HG02970 (cell line): ENCODE data around the gene MYL10.

Experiments
- ATAC-seq: cut with Tn5 transposase; IDR thresholded peaks from one replicate; pipeline ENCODE4 v1.9.1; 2021; ENCODE audit warnings: mild to moderate bottlenecking, moderate library complexity, moderate number of reproducible peaks; ENCODE audit not compliant: unreplicated experiment, low FRiP score

MYL10 gene

DNA sequence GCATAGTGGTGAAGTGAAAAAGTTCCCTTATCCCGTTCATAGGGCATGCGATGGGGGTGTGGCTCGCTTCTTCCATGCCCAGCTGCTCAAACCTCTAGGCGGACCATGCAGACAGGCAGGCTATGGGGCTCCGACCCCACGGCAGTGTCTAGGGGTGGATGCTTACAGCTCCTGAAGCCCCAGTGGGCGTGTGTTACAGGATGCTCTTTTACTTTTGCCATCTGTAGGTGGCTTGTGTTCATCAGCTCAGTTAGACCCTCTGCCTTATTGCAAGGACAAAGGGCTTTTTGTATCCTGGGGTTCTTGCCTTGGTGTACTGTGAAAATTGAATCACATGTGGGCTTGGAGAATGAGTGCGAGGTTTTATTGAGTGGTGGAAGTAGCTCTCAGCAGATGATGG is at the start of gene MYL10:
Gene MYL10, minus strand, starts transcription at position 126 of the 400 bp plus-strand sequence. CDS start 178 bp downstream, outside the sequence.
- ATAC-seq, result no peak

GRCh38 chr7:101678658-101679057 is 49.6 kb upstream of the MYL10 start:
- ATAC-seq, result no peak

DNA sequence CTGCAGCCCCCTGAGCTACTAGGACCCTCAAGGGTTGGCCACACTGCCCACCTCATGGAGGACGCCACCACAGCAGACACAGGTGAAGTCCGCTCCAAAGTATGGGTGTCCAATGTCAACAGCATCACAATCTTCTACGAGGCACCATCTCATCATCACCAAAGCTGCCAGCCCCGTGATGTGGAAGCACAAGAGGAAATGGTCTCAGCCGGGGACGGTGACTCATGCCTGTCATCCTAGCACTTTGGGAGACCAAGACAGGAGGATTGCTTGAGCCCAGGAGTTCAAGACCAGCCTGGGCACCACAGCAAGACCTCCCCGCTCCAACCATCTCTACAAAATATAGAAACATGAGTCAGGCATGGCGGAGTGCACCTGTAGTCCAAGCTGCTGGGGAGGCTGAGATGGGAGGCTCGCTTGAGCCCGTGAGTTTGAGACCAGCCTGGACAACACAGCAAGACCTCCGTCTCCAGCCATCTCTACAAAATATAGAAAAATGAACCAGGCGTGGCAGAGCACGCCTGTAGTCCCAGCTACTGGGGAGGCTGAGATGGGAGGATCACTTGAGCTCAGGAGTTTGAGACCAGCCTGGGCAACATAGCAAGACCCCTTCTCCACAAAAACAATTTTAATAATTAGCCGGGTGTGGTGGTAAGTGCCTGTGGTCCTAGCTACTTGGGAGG is 48.8 kb upstream of the MYL10 start:
- ATAC-seq, result no peak

DNA sequence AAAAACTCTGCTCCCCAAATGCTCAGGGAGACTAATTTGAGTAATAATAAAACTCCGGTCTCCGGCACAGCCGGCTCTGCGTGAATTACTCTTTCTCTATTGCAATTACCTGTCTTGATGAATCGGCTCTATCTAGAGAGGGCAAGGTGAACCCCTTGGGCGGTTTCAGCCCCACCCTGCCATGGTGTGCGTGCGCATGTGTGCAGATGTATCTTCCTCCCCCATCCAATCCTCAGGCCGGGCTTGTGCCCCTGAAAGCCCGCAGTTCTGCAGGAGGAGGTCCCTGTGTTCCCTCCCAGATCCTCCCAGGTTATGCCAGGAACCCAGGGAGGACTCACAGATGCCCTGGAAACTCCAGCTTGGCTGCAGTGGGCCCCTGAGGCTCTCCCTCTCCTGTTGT is 48.3 kb upstream of the MYL10 start:
- no peak for ATAC-seq

DNA sequence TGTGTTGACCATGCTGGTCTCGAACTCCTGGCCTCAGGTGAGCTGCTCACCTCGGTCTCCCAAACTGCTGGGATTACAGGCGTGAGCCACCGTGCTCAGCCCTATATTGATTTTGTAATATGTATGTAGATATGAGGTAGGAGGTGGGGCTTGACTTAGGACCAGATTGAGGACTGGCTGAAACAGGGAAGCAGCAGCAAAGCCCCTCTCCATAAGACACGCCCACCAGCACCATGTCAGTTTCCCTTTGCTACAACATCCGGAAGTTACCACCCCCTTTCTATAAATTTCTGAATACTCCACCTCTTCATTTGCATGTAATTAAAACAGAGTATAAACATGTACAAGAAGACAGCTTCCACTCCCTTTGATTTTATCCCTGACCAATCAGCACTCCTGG is 47.9 kb upstream of the MYL10 start:
- no peak for ATAC-seq

DNA sequence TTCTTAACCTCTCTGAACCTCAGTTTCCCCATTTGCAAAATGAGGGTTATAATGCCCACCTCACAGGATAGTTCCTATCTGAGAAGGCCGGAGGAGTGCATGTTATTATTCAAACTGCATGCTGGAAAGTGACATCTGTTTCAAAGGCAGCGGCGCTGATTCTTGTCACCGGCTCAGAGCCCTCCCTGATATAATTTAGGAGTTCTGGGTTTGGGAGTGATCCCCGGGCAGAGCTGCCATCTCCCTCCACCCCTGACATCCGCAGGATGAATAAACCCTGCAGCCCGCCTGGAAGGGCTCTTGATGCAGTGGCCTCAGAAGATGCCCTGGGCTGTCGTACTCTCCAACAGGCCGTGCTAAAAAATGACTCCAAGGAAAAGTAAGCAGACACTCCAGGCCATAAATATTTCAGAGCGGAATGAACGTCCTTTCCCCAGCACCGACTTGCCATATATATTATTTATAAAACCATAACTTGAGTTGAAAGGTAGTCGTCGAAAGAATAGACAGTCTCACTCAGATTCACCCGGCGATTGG is 47.0 kb upstream of the MYL10 start:
- no peak for ATAC-seq

- no peak for ATAC-seq
Measured at GRCh38 chr7:101674439-101674838, 45.3 kb upstream of the MYL10 start.

GRCh38 chr7:101673951-101674350 is 44.9 kb upstream of the MYL10 start:
- ATAC-seq, result no peak

DNA sequence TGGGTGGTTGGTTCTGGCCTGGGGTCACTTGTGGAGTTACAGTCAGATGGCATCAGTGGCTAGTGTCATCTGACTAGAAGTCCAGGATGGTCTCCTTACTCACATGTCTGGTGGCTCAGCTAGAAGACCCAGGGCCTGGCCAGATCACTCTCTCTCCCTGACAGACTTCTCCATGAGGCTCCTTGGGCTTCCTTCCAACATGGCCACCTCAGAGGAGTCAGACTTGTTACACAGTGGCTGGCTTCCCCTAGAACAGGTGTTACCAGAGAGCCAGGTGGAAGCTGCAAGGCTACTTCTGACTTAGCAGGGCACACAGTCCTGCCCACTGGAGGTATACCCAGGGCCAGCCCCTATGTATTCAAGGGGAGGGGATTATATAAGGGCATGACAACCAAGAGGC is 44.2 kb upstream of the MYL10 start:
- no peak for ATAC-seq

DNA sequence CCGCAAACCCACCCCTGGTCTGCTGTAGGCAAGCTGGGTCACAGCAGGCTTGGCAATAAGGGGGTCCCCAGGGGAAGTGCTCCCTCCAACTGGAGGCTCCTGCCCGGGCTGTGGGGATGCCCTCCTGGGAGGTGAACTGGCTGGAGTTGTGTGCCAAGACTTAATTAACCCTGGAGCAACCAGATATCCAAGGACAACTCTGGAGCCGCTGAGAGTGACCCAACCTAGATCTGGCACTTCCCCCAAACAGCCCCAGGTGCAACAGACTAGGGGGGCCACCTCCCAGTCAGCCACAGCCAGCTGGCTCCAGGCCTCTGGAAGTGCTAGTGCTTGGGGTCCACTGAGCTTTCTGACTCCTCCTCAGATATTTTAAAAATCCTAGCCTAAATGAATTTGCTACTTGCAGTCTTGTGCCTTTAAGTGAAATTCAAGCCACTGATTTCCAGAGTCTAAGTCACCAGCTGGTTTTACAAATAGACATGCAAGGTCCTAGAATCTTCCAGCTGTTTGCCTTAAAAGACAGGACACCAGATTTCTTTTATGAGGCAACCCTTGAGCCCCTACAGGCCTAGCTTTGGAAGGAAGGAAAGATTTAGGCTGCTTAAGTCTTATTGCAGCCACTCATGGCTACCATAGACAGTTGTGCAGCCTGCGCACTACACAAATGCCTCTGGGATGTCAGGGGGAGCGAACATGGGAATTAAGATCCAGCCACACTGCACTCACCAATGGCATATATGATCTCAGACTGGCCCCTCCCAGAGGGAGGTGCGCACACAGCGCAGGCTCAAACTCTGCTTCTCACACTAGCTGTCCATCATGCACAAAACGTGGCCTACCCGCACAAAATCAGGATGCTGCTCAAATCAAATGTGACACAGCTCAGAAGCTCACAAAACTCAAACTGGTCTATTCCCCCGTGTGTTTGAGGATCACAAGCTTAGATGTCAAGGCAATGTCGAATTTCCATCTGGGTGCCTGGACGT is 42.6 kb upstream of the MYL10 start:
- ATAC-seq, result no peak

GRCh38 chr7:101669307-101669706 is 40.2 kb upstream of the MYL10 start:
- no peak for ATAC-seq

GRCh38 chr7:101668726-101669125 is 39.6 kb upstream of the MYL10 start:
- ATAC-seq, result no peak

DNA sequence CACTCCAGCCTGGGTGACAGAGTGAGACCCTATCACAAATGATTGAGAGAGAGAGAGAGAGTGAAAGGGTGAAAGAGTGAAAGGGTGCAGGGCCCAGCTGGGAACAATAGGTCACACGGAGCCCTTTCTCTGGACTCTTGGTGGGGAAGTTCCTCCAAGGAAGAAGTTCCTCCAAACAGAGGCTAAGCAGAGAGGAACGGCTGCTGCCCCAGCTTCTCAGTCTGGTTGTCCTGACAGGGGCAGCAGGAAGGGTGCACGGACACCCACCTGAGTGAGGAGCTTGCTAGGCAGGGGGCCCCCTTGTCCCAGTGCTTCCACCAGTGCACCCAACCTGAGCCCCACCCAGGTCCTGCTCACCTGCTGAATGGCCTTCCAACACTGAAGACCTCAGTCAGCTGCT is 38.8 kb upstream of the MYL10 start:
- ATAC-seq, result no peak

- ATAC-seq, result no peak
Measured at GRCh38 chr7:101667399-101667798, 38.3 kb upstream of the MYL10 start.

- no peak for ATAC-seq
Measured at GRCh38 chr7:101666741-101667140, 37.6 kb upstream of the MYL10 start.

DNA sequence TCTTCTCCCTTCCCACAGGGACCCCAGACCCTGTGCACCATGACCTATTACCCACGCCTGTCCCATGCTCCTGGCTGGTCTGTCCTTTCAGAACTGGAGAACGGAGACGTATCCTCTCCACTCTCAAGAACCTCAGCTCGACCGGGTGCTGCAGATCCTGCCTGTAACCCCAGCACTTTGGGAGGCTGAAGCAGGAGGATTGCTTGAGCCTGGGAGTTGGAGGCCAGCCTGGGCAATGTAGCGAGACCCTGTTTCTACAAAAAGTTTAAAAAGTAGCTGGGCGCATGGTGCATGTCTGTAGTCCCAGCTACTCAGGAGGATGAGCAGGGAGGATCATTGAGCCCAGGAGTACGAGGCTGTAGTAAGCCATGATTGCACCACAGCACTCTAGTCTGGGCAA is 37.2 kb upstream of the MYL10 start:
- ATAC-seq, result no peak

DNA sequence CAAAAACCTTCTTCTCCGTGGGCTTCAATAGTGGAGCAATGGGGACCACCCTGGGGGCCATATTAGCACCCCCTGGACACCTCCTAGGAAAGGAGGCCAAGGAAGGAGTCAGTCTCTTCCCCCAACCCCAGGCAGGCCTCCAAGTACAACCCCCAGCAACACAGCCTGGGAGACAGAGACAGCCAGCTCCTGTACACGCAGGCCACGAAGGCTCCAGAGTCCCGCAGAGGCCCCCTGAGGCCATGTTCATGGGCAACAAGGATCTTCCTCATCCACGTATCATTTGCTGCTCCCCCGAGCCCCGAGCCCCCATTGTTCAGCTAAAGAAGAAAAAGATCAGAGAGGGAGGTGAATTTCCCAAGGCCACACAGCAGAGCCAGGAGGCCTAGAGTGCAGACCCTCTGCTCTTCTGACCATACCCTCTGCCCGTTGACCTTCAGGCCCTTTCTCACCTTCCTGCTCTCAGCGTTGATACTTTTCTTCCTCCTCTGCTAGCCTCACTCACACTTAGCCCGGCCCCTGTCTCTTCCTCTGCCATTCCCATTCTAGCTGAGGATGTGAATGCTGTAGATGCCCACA is 35.9 kb upstream of the MYL10 start:
- ATAC-seq, result no peak

- no peak for ATAC-seq
Measured at GRCh38 chr7:101664436-101664835, 35.3 kb upstream of the MYL10 start.

GRCh38 chr7:101663747-101664146 is 34.7 kb upstream of the MYL10 start:
- ATAC-seq, result no peak

GRCh38 chr7:101662447-101662998 is 33.4 kb upstream of the MYL10 start:
- no peak for ATAC-seq

GRCh38 chr7:101659706-101660105 is 30.6 kb upstream of the MYL10 start:
- ATAC-seq, result no peak
